ENCODE data around the gene HIGD2B.
"Not testable (repeated sequence)": the region's sequence is repeated elsewhere in the genome, so short reads cannot be mapped to it uniquely, and the experiment has no call there.

HIGD2B gene

GRCh38 chr15:72671525-72671924, 14.5 kb downstream of the HIGD2B start:
- no peak for DNase-seq

DNA sequence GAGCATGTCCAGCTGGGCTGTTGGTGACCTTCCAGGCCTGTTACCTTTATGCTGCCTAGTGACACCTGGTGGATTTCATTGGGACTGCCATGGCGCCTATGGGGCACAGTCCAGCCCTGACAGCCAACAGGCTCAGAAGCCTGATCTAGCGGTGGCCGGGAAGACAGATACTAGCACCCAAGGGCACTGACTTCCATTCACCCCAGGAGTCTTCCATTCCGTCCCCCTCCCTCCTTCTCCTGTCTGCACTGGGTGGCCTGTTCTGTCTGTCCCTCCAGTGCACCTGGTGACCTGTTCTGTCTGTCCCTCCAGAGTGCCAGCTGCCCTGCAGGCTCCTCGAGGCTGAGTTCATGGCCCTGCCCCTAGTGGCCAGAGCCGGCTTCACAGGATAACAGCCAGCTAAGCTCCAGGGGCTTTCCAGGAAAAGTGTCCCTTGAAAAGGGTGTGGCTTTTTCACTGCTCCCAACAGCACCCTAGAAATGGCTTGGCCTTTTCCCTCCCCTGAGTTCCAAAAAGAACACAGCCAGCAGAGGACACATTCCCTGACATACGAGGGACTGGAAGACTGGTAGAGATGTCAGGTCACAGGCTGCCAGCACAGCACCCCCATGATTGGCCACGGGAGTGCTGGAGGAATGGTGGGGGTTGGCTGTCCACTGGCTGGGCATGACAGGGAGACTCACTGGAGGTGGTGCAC, 15.2 kb downstream of the HIGD2B start:
- DNase-seq: peak; percentile 74

DNA sequence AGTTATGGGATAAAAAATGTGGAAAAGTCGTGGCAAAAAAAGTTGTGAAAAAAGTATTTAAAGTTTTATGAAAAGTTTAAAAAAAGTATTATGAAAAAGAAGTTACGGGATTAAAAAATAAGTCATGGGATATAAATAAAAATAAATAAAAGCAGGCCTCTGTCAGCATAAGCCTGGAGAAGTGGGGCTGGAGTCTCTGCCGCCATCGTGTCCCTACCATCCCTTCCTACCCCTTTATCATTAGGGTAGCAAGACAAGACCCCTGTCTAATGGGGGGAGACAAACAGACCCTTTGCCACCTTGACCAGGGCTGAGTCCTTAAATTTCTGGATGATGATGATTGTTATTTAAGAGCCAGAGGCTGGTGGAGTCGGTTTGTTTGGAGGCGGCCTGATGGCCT, 16.2 kb downstream of the HIGD2B start:
- not testable (repeated sequence) for DNase-seq

- not testable (repeated sequence) for DNase-seq
Observed at GRCh38 chr15:72665706-72666105, 20.3 kb downstream of the HIGD2B start.

- DNase-seq: not testable (repeated sequence)
Observed at GRCh38 chr15:72663931-72664330, 22.1 kb downstream of the HIGD2B start.

GRCh38 chr15:72661081-72661480, 24.9 kb downstream of the HIGD2B start:
- not testable (repeated sequence) for DNase-seq

- not testable (repeated sequence) for DNase-seq
Observed at GRCh38 chr15:72656014-72656413, 30.0 kb downstream of the HIGD2B start.

DNA sequence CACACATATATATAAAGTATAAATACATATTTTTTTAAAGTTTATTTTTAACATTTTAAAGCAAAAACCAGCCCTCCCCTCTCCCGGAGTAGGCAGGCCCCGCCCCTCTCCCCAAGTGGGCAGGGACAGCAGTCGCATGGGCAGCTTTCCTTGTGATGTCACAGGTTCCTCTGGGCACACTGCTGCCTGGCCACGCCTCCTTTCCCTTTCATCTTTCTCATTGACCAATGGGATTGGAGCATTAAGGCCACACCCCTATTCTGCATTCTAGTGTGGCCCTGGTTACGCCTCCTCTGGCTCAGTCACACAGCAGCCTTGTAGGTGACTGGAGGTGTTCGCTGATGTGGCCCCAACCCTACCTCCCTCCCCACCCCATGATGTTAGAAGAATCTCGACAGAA, 31.6 kb downstream of the HIGD2B start, which contains the start of gene GOLGA6B:
Gene GOLGA6B, plus strand, starts transcription at position 301 of the 400 bp plus-strand sequence. Its CDS starts 41 bp downstream, at position 342.
- DNase-seq: not testable (repeated sequence)

DNA sequence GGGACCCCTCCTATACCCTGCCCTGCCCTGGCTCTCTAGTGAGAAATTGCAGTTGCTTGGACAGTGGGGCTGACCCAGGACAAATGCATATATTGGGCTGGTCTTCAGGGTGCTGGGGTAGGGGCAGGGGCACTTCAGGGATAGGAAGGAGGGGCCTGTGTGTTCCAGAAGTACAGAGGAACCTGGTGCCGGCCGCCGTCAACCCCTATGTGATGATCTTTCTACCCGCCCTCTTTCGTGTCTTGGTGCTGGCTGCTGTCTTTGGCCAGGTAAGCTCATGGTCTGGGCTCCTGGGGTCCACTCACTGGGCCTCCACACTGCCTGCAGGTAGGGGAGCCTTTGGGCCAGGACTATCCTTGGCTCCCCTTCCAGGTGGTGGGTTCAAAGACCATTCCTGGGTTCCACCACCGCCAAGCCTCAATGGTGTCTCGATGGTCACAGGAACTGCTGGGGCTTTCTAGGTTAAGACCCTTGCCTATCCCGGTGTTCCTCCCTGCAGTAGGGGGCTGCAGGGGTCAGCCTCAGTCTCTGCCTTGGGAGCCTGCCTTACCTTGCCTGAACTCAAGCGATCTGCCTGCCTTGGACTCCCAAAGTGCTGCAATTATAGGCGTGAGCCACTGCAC, 37.2 kb downstream of the HIGD2B start:
- not testable (repeated sequence) for DNase-seq

- not testable (repeated sequence) for DNase-seq
Observed at GRCh38 chr15:72642271-72642670, 43.7 kb downstream of the HIGD2B start.

- DNase-seq: not testable (repeated sequence)
Observed at GRCh38 chr15:72639759-72640483, 46.1 kb downstream of the HIGD2B start.

- peak; percentile 67 for DNase-seq
Observed at GRCh38 chr15:72636519-72637282, 49.3 kb downstream of the HIGD2B start.

- DNase-seq: not testable (repeated sequence)
Observed at GRCh38 chr15:72629068-72629570, 56.9 kb downstream of the HIGD2B start.

- DNase-seq: not testable (repeated sequence)
Observed at GRCh38 chr15:72628249-72629067, 57.5 kb downstream of the HIGD2B start.

GRCh38 chr15:72626153-72626552, 59.8 kb downstream of the HIGD2B start:
- not testable (repeated sequence) for DNase-seq
